IPS DF 19.7 (cell line): ENCODE results near the gene CLEC2L.

Experiments
- DNase-seq: peaks from one replicate; pipeline ENCODE4 v3.0.0-alpha.2; 2013; ENCODE audit warnings: low read depth, low spot score

The CLEC2L gene

DNA sequence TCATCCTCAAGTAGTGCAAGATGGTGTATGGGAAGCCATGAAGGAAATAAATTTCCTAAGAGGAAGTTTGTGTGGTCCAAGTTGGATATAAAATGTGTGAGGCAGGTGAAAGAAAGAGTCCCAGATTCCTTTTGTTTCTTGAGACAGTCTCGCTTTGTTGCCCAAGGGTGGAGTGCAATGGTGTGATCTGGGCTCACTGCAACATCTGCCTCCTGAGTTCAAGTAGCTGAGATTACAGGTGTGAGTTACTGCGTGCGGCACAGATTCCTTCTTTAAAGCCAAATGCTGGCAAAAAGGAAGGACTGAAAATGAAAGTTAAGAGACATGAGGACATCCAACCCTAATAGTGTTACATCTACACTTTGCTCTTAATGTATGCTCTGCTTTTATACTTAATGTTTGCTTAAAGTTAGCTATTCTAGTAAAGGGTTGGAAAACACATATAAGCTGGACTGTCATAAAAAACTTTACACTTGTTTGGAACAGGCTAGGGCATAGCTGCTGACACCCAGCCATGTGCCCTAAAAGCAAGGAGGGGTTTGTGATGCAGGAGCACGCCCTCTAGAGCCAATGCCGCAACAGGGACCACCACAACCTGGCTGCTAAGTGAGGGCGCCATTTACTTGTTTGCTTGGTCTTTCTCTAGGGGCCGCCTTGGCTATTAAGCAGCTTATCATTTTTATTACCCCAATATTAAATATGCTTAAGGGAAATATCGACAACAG, 34.5 kb downstream of the CLEC2L start:
- DNase-seq = no peak

DNA sequence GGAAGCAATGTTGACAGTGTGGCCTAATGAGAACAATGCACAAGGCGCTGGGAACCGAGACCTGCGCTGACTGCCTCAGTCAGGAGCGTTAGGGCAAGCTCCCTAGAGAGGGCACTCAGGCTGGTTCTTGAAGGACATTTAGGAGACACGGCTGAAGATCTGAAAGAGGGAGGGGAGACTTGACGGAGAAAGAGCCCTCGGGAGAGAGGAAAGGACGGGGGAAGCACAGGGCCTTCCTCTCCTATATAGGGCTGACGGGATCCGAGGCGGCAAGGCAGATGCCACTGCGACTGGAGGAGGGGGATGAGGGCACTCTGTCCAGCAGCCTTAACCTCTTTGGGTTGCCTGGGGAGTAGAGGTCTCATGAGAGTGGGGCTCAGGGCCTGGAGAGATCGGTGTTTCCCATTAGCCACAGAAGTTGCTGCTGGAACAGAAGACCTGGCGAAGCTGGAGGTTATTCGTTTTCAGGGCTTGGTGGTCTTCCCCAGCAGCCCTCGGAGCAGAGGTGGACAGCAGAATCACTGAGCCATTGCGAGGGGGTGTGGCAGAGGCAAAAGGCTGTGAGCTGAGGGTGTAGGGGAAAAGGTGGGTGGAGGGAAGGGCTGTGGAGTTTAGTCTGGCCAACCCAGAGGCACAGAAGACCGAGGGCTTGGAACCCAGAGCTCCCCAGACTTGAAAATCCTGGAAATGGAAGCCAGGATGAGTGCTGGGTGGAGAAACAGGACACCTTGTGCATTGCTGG, 36.0 kb downstream of the CLEC2L start:
- no peak for DNase-seq

- DNase-seq = no peak
Measured at GRCh38 chr7:139560199-139560598, 36.7 kb downstream of the CLEC2L start.

DNA sequence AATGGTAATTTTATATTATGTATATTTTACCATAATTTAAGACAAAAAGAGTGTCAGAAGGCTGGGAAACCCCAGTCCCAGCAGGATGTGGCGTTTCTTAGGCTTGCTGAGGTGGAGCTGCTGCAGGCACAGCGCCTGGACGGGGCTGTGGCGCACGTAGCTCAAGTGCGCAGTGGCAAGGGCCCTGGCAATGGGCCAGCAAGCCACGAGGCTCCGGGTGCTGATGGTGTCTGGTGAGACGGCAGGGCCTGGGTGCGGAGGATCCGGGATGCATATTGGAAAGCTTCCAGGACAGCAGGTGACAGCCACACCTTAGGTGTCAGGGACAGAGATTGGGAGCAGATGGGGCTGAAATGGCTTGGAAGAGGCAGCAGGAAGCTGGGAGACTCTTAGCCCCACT, 37.2 kb downstream of the CLEC2L start:
- no peak for DNase-seq

DNA sequence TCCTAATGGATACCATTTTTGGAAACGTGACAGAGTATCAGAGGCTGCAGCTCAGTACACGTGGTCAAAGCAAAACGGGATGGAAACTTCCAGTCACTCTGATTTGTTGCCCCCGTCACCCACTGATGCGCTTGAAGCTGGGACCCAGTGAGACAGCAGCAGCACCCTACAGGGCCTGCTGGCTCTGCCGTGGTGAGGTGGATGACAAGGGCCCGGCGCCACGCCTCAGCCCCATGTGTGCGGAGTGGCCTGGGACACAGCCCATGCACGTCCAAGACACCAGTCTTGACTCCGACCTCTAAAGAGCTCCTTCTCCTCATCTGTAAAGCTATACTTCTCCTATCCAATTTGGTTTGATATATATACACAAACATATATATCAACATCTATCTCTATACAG, 39.0 kb downstream of the CLEC2L start:
- DNase-seq = no peak

DNA sequence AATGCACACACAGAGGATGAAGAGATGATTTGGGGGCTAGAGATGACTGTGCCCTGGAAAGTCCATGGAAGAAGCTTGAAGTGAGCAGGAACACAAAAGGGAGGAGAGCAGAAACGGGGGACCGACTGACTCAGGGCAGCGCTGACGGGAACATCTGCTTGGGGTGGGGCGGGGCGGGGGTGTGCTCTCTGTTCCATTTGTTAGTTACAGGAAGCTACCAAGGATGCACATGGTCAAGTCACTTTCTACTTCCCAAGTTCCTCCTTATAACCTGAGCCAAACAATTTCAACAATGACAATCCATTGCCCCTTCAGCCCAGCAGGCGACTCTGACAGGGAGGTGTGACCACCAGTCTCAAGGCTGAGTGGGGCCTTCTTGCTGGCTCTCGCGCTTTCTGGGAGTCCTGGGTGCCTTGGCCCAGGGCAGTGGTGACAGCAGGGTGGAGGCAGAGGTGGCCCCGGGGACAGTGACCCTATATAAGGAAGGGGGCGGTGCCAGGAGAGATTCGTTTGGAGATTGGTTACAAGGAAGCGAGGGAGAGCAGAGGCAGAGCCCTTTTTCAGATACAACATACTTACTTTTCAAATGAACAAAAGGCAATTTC, 39.6 kb downstream of the CLEC2L start:
- no peak for DNase-seq

GRCh38 chr7:139563856-139564255, 40.4 kb downstream of the CLEC2L start:
- no peak for DNase-seq

DNA sequence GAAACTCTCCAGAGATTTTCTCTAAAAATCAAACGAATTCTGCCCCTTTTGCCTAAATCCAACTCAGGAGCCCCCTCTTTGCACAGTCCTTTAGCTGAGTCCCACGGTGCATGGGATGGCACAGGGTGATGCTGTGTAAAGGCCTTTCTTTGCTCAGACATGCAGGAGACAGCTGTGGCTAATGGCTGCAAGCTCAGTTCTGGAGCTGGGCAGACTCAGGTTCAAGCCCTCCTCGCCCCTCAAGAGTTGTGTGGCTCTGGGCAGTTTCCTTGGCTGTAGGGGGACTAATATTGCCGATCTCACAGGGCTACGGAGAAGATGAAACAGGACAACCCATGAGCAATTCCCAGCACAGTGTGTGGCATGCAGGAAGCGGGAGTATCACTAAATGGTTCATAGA, 42.6 kb downstream of the CLEC2L start:
- DNase-seq = no peak

DNA sequence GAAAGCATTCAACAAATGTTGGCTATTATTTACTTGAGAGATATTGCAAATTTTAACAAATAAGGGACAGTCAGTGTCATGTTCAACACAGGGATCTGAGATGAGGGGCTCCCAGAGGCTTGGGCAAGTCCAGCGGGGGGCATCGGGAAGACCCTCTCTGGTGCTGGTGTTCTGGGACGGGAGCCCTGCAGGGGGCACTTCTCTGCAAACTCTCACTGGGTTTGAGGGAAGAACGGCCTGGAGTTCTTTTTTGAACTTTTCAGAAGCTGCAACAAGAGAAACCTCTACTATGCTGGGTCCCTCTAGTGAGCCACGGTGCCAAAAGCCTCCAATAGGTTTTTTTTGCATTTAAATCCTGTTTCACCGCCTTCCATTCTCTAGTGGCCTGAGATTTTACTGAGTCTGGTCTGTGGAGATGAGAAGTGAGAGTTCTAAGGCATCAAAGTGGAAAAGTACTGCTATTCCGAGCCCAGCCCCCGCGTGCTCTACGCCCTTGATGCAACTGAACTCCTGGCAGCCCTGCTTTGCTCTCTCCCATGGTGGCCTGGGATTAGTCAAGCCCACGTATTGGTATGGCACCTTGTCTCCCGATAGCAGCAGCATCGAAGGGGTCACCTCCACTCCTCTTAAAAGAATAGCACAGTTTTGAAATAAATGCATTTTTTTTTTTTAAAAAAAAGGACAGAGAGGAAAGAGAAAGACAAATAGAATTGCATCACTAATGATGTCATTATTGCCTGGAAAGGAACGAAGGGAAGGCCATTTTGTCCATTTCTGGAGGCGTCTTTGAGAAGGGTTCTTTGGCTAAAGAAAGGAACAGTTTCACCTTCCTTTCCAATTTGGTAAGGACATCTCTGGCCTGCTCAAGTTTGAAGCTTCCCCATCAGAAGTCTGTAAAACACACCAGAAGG, 43.5 kb downstream of the CLEC2L start:
- no peak for DNase-seq

DNA sequence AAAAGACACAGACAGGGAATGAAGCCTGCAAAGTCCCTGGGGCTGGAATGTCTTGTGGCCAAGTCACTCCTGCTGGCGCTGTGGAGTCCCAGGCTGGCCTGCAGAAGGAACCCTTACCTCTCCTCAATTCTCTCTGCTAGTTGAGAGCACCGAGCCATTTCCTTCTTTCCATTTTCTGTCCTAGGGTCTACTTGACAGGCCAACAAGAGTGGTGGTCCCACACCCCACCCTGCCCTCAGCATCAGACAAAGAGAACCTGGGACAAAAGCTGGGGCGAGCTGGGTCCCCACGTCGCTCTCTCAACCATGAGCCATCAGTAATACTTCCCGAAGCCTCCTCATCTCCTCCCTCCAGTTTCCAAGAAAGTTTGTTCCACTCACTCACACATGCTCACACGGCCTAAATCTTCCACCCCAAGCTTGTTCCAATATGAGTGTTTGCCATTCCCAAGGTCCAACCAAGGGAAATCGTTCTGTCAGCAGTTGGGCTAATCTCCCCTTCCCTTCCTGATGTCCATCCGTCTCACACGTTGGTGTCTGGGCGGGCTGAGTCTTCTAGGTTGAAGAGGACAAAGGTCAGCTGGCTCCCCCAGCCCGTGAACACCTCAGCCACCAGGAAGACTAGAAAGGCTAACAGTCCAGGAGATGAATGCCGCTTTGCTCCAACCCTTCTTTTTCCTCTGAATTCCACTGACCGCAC, 44.3 kb downstream of the CLEC2L start:
- DNase-seq = no peak

DNA sequence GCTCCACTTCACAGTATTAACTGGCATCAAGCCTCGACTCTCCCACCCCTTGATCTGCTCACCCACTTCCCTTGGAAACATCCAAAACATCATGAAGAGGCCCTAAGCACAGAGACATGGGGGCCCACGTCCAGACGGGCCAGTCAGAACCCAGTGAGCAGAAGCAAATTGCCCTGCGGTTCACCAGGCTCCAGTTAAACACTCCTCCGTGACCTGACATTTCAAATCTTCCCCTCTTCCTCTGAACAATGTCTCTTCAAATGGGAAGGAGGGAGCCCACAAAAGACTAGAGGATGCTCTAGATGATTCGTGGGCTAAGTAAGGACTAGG, 44.8 kb downstream of the CLEC2L start:
- DNase-seq = no peak

- no peak for DNase-seq
Measured at GRCh38 chr7:139568813-139569490, 45.5 kb downstream of the CLEC2L start.

DNA sequence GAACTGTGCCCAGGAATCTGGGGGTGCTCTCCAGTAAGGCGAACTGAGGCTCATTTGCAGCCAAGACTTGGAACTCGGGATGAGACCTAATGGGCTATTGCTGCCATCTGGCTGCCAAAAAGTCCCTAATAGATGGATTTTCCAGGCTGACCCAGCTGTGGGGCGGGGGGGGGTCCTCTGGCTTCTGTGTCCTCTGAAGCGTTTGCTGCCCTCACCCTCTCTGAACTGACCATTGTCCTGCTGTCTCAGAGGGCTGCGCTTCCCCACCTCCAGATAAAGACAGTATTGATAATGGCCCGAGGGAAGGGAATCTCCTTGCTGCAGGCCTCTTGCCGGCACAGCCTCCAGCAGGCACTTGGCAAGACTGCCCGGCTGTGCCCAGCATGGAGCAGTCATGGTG, 46.6 kb downstream of the CLEC2L start:
- no peak for DNase-seq

GRCh38 chr7:139570626-139571025, 47.1 kb downstream of the CLEC2L start:
- no peak for DNase-seq

DNA sequence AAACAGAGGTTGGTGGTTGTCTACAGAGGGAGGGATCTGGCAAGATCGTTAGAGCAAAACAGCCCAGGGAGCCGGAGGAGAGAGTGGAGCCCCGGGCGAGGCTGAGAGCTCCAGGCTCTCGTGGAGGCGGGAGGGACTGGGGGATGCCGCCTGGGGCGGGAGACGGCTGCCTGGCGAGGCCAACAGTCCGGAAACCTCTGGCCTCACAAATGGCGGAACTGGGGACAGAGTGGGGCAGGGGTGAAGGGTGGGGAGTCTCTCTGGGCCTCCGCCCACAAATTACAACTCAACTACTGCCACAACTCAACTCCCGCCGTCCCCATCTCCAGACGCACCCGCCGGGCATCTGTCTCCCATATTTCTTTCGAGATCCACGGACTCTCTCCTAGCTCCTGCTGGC, 47.7 kb downstream of the CLEC2L start:
- DNase-seq = no peak

GRCh38 chr7:139571651-139572050, 48.2 kb downstream of the CLEC2L start:
- DNase-seq = no peak

- DNase-seq = no peak
Measured at GRCh38 chr7:139572071-139572470, 48.6 kb downstream of the CLEC2L start.

GRCh38 chr7:139572704-139573385, 49.4 kb downstream of the CLEC2L start:
- no peak for DNase-seq

DNA sequence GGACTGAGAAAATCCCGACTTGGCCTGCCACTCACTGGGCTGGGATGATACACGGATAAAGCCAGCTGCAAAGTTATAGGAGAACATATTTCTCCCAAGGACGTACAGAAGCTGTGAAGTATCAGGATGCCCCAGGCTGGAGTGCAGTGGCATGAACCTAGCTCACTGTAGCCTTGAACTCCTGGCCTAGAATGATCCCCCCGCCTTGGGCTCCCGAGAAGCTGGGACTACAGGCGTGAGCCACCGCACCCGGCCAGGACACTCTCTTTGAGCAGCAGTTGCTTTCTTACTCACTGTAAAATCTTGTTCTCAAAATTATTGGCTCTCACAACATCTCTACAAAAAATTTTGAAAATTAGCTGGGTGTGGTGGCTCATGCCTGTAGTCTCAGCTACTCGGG, 50.4 kb downstream of the CLEC2L start:
- no peak for DNase-seq

GRCh38 chr7:139574618-139575337, 51.3 kb downstream of the CLEC2L start:
- DNase-seq = no peak
